UCSD-AML1 (cell line): ENCODE data around the gene WIPF2.

Experiments
- DNase-seq: peaks from one replicate; lab custom pipeline; 2025; ENCODE audit not compliant: unreplicated experiment; lab: John Stamatoyannopoulos, UW

Gene WIPF2, protein sequence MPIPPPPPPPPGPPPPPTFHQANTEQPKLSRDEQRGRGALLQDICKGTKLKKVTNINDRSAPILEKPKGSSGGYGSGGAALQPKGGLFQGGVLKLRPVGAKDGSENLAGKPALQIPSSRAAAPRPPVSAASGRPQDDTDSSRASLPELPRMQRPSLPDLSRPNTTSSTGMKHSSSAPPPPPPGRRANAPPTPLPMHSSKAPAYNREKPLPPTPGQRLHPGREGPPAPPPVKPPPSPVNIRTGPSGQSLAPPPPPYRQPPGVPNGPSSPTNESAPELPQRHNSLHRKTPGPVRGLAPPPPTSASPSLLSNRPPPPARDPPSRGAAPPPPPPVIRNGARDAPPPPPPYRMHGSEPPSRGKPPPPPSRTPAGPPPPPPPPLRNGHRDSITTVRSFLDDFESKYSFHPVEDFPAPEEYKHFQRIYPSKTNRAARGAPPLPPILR

DNA sequence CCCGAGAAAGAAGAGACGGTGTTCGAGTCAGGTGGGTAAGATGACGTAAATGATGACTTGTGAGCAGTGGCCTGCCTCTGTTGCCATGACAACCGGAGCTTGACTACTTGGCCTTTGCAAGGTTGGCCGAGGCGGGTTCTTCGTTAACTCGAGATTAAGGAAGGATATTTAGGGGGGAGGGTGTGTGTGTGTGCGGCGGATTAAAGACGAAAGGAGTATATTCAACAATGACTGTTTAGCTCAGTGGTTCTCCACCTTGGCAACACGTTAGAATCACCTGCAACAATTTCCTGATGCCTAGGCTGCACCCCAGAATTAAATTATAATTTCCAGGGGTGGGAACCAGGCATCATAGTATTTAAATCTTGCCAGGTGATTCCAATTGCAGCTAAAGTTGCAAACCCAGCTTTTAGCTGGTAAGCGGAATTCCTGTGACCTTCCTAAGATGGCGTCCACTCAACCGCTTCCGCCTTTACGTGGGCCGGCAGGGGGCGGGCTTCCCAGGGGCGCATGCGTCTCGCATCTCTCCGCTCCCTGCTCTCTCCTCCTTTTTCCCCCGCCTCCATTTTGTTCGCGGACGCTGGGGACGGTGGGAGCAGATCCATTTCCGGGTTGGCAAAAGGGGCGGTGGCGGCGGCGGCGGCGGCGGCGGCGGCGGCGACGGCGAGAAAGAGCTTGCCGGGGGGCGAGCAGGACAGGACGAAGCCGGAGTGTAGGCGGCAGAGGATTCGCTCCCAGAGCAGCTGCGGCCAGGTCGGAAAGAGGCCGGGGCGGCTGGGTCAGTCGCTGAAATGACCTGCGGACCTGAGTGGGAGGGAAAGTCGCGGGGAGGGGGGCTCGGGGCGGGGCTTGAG, at the start of gene WIPF2:
Gene WIPF2 (plus strand): TSS at position 565 of the 854 bp plus-strand sequence. CDS start 37,156 bp downstream, outside the sequence.
- peak; percentile 97 for DNase-seq

DNA sequence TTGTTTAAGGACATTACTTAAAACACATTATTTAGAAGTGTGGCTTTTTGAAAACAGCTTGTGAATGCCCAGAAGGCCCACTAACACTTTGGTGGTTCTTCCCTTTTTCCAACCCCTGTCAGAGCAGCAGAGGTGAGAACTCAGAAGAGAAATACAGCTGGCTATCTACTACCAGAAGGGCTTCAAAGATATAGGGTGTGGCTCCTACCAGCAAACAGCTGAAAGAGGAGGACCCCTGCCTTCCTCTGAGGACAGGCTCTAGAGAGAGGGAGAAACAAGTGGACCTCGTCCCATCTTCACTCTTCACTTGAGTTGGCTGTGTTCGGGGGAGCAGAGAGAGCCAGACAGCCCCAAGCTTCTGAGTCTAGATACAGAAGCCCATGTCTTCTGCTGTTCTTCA, 48.8 kb upstream of the WIPF2 start:
- DNase-seq = no peak

DNA sequence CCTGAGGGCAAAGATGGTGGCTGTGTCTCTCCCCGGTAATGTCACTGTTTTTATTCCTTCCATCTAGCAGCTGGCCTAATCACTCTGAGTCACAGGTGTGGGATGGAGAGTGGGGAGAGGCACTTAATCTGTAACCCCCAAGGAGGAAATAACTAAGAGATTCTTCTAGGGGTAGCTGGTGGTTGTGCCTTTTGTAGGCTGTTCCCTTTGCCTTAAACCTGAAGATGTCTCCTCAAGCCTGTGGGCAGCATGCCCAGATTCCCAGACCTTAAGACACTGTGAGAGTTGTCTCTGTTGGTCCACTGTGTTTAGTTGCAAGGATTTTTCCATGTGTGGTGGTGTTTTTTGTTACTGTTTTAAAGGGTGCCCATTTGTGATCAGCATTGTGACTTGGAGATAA, 47.4 kb upstream of the WIPF2 start:
- DNase-seq = no peak

DNA sequence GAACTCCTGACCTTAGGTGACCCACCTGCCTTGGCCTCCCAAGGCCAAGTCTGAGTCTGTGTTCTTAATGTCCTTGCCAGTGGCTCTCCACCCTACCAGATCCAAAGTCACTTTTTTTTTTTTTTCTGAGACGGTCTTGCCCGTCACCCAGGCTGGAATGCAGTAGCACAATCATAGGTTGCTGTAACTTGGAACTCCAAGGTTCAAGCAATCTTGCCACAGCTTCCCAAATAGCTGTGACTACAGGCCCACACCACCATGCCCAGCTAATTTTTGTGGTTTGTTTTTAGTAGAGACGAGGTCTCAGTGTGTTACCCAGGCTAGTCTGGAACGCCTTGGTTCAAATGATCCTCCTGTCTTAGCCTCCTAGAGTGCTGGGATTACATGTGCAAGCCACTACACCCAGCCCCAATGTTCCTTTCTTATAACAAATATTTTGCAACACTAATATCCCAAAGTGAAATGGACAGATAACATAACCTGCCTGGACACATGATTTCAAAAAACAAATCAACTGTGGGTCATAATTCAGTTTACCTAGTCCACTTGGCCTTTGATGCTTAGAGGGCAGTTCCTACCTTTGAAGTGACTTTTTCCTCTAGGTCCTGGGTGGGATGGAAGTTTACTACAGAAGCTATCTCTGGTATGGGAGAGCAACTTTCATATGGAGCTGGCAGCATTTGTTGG, 45.9 kb upstream of the WIPF2 start:
- no peak for DNase-seq

DNA sequence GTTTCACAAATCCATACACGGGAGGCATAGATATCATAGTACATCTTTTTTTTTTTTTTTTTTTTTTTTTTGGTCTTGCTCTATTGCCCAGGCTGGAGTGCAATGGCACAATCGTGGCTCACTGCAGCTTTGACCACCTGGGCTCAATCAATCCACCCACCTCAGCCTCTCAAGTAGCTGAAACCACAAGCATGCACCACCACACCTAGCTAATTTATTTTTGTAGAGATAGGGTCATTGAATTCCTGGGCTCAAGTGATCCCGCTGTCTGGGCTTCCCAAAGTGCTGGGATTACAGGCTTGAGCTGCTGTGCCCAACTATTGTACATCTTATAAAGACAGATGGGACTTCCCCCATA, 45.3 kb upstream of the WIPF2 start:
- DNase-seq = no peak

DNA sequence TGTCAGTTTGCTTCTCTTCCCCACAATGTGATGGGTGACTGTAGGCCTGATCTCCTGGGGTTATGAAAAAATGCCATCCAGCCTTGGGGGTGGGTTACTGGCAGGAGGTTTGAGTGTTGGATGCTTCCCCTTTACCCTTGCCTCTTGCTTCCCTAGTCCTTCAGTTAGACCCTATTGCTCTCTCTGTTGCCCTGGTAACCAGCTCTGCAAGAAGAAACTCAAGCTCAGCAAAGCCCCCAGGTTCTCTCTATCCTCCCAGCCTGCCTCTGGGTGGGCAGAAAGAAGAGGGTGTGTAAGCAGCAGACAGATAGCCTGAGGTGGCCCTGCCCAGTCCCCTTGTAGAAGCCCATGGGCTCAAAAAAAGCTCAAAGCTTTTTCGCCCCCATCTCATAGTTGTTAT, 44.6 kb upstream of the WIPF2 start:
- DNase-seq = no peak

DNA sequence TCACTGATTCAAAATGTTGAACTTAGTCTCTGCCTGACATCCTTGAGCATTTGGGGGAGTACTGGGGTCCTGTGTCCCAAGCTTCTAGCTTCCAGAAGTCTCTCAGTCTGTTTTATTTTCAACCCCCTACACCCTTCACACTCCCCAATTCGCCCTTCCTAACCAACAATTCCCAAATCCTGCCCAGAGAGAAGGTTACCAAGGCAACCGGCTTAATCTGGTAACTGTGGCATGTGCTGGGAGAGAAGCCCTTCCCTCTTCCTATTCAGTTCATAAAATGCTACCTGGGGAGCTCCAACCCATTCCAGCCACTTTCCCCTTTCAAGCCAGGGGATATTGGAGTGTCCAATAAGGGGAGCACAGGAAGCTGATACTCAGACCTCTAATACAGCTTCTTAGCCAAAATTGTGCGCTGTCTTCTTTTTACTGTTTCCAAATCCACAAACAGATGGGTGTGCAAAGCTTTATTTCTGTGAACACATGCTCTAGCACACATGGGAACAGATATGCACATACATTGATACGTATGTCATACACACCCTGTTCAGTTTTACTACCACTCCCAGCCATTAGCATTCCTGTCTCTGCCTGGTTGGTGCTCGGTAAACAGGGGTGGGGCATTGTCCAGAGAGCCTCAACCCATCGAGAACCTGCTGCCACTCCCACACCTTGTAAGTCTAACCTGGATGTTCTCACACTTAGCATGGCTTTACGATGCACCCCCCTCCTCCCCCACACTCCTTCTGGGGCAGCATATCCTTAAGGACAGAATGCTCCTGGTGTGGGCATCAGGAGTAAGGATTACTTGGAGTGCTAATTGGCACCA, 43.0 kb upstream of the WIPF2 start:
- DNase-seq = no peak

DNA sequence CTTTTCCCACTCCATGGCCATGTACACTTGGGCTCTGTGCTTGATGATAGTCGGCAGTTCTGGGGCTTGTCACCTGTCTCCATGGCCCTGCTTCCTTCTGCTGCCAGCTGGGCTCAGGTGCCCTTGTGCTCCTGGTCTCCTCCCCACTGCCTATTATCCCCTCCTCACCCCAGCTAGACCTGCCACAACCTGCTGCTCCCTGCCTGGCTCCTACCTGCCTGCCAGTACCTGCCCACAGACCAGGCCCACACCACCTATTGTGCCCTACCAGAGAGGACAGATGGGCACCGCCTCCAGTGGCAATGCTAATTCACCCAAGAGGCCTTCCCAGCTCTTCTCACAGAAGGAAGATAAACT, 42.4 kb upstream of the WIPF2 start:
- no peak for DNase-seq

DNA sequence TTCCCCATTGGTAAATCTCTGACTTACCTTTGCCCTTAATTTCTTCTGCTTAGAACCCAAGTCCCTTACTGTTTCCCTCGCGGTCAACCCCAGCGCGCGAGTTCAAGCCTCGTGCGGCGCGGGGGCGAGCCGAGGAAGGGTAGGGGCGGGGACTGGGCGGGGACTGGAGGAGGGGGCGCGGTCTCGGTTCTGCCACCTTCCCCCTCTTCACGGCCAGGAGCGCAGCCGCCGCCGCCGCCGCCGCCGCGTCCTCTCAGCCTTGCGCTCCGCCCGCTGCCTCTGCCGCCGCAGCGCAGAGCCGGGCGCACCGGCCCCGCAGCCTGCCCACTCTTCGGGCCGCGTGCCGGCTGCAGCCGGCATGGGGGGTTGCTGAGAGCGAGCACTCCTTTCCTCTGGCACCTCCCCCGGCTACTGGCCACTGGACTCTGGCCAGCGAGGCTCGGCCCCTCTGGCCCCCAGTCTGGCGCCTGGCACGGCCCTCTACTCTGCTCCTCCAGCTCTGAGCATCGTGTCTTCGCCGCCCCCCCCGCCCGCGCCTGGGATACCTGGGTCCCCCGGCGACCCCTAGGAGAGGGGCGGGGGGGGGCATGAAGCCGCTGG, 41.7 kb upstream of the WIPF2 start, which contains the start of gene RAPGEFL1:
Gene RAPGEFL1 (plus strand): TSS at position 196 of the 600 bp plus-strand sequence. CDS start 392 bp downstream, at position 588.
- DNase-seq = no peak

DNA sequence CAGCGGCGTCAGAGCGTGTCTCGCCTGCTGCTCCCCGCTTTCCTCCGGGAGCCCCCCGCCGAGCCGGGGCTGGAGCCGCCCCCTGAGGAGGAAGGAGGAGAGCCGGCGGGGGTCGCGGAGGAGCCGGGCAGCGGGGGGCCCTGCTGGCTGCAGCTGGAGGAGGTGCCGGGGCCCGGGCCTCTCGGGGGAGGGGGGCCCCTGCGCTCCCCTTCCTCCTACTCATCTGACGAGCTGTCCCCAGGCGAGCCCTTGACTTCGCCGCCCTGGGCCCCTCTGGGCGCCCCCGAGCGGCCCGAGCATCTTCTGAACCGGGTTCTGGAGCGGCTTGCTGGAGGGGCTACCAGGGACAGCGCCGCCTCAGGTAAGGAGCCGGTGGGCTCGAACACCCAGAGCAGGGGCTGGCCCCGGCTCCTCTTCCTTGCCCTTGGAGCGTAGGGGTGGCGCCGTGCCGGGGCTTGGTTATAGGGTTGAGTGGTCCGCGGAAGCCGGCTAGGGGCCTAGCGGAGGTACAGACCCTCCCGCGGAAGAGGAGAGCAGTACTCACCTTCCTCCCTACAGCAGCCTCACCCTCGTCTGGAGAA, 41.0 kb upstream of the WIPF2 start:
- DNase-seq = no peak

DNA sequence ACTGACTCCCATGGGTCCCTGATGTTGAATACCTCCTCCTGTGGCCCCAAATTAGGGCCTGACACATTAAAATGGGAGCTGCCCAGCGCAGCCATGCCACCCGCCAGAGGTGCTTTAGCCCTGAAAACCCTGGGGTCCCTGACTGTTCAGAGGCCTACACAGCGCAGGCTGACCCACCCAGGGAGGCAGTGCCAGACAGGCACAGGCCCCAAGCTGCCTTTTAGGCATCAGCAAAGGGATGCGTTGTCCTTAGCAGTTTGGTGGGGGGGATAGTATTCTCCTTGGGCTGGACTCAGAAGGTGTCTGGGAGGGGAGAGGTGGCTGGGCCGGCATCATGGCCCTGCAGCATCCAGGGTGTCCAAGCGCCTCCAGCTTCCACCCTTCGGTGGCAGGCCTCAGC, 40.4 kb upstream of the WIPF2 start:
- no peak for DNase-seq

DNA sequence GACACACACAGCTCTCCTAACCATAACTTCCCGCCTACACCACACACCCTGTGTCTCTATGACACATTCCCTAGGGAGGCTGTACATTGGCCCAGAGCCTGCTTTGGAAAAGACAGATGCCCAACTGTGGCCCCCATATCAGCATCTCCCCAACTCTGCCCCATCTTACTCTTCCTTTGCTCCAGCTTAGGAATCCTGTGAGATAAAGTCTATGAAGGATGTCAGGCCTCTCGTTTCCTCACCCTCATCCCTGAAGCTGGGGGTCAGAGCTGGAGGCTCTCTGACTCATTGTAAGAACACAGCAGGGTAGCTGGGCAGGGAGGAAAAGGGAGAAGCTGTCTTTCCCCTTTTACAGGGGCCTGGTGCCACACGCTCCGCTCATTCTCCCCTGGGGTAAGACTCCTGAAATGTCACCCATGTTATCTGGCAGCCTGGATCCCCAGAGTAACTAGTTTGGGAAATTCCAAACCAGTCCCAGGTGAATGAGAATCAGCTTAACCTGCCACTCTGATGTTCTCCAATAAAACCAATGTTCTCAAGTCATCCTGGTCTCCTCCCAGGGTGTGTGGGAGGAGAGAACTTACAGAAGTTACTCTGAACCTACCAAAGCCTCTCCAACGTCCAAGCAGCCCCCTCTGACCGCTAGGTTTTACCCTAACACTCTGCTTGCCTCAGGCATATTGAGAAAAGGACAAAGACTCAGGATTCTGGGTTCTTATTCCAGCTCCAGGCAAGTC, 39.0 kb upstream of the WIPF2 start:
- no peak for DNase-seq

DNA sequence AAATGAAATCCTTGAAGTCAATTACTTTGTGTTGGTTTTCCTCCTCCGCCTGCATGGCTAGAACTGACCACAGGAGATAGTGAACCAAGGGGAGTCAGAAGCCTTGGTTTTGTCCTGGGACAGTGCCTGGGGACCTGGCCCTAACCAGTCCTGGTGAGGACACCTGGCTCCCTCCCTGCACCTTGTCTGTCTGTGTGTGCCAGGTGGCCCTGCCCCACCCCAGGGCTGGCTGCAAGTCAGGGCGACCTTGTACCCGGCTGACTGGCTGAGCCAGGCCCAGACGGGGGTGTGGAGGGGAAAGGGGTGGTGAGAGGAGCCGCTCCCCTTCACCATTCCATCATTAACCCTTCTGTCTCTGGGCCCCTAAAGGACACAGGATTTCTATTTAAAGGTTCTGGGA, 38.4 kb upstream of the WIPF2 start:
- no peak for DNase-seq

DNA sequence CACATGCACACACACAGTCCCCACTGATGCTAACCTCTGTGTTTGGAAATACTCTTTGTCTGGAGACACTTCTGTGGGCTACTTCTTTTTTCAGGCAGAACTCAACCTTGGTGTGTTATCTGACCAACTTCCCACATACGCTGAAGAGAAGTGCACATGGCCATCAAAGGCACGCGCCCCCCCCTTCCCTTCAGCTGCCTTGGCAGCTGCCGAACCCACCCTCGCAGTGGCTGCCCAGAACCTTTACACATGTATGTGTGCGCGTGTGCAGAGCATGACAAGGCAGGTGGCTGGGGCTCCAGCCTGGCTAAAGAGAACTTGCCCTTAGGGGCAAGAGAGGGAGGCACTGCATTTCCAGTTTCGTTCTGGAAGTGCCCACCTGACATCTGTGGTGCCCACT, 37.9 kb upstream of the WIPF2 start:
- no peak for DNase-seq

DNA sequence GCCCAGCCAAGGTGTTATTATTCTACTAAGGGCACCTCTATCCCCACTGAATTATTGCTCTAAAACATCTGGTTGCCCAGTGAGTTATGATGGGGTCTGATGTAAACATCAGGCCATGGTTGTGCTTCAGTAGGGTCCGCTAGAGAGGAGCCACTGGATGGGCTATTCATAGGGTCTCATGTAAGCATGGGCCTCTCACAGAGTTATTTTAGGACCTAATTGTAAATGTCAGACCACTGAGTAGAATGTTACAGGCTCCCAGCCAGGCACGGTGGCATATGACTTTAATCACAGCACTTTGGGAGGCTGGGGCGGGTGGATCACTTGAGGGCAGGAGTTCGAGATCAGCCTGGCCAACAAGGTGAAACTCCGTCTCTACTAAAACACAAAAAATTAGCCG, 36.5 kb upstream of the WIPF2 start:
- no peak for DNase-seq

DNA sequence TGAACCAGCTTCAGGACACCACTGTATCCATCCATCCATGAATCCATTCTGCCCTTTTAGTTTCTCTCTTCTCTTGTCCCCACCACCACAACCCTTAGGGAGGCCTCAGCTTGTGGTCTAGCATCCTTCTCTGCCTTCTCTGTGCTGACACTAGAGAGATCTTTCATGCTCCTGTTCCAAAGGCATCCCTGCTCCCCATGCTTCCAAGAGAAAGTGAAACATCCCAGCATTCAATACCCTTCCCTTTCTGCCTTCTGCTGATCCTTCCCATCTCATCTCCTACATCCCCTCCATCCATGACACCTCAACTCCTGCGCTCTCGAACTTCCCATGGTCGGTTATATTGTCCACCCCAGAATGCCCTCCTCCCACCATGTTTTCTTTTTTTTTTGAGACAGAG, 31.9 kb upstream of the WIPF2 start:
- no peak for DNase-seq

DNA sequence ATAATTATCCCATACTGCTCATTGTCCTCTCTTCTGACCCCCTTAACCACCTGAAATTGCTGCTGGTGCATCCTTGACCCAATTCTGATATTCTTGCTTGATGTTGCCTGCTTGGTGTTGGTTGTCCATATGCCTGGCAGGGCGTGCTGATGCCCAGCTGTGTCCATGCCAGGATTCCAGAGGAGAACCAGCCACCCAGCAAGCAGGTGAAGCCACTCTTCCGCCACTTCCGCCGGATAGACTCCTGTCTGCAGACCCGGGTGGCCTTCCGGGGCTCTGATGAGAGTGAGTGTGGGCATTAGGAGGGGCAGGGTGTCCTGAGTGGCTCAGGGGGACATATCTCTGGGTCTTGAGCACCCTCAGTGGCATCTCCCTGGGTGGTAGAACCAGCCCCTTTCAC, 30.4 kb upstream of the WIPF2 start:
- DNase-seq = no peak

DNA sequence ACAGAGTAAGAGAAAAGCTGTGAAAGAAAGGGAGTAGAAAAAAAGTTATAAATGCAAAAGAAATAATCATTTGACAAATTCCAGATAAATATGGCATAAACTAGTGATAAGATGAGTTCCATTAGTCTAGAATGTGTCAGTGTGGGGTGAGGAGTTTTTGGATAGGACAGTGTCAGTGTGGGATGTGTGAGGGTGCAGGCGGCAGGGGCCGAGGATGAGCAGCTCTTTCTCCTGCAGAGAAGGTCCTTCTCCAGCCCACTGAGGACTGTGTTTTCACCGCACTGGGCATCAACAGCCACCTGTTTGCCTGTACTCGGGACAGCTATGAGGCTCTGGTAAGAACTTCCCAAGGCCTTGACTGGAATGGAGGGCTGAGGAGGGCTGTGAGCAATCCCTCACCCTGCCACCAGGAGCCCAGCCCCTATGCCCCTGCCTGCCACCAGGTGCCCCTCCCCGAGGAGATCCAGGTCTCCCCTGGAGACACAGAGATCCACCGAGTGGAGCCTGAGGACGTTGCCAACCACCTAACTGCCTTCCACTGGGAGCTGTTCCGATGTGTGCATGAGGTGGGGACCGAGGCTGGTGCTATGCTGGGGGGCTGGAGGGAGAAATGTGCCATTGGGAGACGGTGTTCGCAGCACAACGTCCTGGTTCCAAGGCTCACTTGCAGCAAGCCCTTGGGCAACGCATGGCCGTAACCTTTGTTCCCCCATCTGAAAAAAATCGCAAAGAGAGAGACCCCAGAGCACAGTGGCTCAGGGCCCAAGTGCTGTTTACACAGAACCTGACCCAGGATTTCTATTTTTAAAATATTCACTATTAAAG, 28.7 kb upstream of the WIPF2 start:
- DNase-seq = no peak
